GM18873 (cell line): ENCODE results near the gene ZDHHC14.
"Not testable (repeated sequence)": the region's sequence is repeated elsewhere in the genome, so short reads cannot be mapped to it uniquely, and the experiment has no call there.

Source experiments
- ATAC-seq: cut with Tn5 transposase; IDR thresholded peaks from one replicate; pipeline ENCODE4 v1.9.1; 2021; ENCODE audit warnings: mild to moderate bottlenecking, moderate library complexity, moderate number of reproducible peaks; ENCODE audit not compliant: unreplicated experiment, low FRiP score

ZDHHC14 gene

DNA sequence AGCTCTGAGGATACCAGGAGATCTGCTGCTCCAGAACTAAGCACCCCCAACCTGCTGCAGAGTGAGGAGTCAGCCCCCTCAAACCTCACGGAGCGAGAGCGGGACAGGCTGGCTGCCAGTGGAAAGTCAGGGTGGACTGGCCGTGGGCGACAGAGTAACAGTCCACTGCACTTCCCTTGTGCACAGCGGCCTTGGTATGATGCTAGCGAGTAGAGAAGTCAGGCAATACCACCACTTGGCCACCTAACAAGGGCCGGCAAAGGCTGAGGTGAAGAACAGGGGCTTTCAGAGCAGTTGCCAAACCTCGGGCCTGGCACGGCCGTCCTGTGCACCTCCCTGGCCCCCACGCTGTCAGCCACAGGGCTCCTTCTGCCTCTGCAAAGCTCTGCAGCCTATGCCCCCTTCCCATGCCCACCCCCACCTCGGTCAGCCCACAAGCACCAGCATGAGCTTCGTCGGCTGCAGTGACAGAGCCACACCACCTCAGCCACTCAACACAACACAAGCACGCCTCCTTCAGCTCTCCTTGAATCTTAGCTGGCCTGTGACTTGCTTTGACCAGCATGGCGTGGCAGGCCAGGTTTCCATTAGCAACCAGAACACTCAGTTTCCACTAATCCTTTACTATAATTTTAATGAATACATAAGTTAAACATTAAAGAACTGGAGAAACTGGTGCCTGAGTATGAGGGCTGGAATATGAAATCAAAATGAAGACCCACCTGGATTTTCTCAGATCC lies 314.5 kb downstream of the ZDHHC14 start:
- no peak for ATAC-seq

DNA sequence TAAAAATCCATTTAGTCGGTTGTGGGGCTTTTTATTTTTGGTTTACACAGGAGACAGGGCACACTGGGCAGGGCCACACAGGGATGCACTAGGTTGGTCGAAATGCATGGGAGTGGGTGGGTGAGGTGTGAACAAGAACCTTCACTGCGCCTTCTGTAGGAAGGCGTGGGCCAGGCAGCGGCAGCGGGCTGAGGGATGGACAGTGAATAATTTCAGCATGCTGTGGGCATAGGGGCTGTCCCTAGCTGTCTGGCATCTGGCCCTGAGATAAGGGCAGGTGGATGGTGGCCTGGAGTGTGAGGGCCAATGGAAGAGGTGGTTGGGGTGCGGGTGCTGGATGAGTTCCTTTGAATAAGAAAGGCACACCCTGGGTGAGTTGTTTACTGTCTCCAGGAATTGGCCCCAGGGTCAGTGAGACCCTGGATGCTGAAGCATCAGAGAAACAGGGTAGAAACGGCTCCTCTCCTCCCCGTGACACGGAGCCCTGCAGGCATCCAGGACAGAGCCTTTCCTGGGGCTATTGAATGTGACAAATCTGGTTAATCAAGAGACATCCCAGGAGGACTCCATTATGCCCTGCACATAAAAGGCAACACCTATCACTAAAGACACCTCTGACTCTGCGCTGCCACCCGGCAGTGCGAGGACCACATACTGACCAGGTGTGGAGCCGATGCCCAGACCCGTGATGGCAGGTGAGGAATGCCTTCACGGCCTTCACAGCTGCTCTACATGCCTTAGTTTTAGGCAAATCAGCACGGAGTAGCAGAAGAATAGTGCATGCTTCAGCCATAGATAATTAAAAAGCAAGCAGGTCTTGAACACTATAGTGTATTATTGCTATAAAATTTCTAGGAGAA lies 319.0 kb downstream of the ZDHHC14 start:
- ATAC-seq: no peak

DNA sequence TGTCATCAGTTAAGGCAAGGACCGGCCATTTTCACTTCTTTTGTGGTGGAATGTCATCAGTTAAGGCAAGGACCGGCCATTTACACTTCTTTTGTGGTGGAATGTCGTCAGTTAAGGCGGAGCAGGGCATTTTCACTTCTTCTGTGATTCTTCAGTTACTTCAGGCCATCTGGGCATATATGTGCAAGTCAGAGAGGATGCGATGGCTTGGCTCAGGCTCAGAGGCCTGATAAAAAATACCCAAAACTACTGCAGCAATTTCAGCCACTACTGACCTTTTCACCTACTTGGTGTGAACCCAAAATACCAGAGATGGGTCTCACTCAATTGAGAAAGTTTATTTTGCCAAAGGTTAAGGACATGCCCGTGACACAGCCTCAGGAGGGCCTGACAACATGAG lies 325.4 kb downstream of the ZDHHC14 start:
- not testable (repeated sequence) for ATAC-seq

DNA sequence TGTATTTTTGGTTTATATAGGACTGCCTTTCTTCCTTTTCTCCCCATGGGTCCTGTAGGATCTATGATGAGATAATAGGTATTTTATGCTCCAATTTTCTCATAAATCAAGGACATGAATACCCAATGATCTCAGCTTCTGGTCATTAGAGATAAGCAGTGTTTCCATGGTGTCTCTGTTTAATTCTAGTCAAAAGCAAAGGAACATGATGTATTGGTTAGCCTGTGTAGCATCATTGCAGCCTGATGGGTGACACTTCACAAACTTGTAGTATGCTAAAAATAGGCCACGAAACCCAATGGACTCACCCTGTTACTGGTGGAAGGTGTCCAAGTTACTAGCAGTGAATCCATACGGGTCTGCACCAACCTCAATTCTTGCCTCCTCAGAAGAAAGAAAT lies 325.9 kb downstream of the ZDHHC14 start:
- ATAC-seq: no peak

DNA sequence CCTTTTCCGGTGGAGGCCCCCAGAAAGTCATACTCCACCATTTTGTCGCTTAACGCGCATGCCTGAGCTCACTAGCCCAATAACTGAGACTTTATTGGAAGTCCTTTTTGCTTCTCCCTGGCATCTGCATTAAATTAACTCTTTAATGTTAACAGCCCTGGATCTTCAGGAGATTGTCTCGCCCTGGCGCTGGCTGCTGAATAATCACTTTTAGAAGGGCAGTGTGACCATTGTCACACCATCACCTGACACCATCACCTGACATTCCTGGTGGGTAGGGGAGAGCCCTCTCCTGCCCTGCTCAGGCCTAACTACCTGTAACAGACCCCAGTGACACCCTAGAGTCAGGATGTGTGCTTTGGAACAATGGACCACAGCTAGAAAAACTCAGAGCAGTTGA lies 326.6 kb downstream of the ZDHHC14 start:
- ATAC-seq: no peak

DNA sequence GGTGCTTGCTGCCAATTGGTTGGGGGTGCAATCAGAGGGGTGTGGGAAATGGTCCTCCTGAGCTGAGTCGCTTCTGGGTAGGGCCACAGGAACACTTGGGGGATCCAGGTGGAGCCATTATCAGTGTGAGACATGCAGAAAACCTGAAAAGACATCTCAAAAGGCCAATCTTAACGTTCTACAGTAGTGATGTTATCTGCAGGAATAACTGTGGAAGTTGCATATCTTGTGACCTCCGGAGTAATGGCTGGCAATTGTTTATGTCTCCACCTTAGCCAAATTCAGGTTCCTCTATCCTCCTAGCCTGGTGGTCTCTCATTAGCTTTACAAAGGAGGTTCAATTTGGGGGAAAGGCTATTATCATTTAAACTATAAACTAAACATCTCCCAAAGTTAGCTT lies 327.2 kb downstream of the ZDHHC14 start:
- no peak for ATAC-seq

DNA sequence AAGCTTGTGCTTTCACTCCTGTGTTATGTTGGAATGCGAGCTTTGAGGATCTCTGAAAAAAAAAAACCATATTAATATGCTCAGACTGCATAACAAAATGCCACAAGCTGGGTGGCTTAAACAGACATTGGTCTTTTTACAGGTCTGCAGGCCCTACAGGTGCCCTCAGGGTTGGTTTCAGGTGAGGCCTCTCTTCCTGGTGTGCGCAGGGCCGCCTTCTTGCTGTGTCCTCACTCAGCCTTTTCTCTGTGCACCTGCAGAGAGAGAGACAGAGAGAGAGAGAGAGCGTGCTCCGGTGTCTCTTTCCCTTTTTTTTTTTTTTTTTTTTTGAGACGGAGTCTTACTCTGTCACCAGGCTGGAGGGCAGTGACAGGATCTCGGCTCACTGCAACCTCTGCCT lies 327.9 kb downstream of the ZDHHC14 start:
- ATAC-seq: no peak

DNA sequence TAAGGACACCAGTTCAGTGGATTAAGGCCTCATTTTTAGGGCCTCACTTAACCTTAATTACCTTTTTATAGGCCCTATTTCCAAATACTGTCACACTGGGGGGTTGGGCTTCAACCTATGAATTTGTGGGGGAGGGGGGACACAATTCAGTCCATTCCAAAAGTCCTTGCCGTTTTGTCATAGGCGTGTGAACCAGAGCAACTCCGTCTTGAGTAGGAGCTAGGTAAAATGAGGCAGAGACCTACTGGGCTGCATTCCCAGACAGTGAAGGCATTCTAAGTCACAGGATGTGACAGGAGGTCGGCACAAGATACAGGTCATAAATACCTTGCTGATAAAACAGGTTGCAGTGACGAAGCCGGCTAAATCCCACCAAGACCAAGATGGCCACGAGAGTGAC lies 328.6 kb downstream of the ZDHHC14 start:
- ATAC-seq: no peak

DNA sequence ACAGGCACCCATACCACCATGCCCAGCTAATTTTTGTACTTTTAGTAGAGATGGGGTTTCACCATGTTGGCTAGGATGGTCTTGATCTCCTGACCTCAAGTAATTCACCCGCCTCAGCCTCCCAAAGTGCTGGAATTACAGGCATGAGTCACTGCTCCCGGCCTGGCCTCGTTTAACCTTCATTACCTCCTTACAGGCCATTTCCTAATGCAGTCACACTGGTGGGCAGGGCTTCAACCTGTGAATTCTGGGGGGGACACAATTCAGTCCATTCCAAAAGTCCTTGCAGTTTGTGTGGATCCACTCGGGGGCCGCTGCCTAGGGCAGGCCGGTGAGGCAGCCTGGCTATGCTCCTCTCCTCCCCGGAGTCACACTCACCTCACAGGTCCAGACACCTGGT lies 329.6 kb downstream of the ZDHHC14 start:
- ATAC-seq: no peak

DNA sequence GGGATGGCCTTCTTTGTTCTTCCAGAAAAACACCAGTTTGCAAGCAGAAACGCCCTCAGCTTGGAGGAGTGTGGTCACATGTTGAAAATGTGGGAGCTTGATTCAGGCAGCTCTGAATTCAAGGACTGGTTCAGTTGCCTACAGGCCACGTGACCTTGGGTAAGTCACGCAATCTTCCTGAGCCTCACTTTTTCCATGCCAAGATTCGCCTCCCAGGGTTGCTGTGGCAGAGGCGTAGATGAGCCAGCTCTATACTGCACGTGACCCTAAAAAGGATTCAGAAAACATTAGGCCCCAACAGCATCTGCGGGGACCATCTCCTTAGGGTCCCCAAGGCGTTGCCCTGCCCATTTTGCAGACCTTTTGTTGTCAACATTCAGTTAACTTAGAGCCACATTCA lies 330.1 kb downstream of the ZDHHC14 start:
- no peak for ATAC-seq

DNA sequence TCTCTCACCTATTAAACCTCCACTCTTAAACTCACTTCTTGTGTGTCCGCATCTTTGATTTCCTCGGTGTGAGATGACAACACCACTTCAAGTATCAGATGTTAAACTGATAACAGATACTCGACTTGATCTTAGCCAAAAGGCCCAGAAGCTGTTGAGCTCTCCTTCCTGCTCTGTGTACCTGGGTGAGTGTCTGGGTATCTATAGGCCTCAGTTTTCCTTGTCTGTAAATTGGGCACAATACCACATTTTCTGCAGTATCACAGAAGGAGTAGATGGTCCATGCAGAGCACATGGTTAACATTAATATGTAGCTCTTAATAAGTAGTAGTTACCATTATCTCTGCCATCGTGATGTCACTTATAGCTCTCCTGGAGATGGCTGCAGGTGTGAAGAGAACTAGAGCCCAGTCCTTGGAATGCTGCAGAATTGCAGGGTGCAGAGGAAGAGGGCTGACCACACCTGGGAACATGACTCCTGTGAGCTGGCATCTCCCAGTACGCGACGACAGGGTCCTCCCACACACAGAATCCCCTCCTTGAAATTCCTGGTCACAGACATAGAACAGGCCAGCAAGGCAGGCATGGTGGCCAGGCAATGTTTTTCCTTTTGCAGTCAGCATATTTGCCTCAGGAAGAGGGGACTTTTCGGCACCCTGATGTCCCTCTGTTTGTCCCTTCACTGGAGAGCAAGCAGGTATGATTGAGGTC lies 331.8 kb downstream of the ZDHHC14 start:
- no peak for ATAC-seq

DNA sequence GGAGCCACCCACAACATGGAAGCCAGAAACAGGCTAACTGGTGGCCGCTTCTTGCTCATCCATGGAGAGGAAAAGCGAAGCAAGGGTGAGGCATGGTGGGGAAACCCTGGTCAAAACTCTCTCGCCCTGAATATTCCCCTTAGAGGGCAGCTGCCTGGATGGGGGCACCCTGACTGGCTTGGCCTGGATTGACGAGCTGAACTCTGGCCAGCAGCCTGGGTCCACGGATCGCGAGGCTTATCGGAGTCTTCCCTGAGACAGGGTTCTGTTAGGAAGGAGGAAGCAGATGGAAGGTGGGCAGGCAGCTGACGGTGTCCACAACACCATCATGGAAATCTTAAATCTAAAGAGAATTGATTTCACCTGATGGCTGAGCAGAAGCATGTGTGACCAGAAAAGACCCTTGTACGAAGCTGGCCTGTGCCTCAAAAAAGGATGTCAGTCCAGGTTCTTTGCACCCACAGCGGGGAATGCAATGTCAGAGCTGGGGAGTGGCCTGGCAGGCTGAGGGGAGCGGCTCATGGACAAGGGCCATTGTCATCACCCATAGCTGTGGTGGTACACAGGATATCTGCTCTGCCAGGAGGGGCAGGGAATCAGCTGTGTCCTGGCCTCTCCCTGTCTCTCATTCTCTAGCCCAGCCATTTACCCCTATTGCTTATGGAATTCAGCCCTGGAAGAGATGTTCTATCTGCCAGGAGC lies 332.6 kb downstream of the ZDHHC14 start:
- ATAC-seq: no peak

DNA sequence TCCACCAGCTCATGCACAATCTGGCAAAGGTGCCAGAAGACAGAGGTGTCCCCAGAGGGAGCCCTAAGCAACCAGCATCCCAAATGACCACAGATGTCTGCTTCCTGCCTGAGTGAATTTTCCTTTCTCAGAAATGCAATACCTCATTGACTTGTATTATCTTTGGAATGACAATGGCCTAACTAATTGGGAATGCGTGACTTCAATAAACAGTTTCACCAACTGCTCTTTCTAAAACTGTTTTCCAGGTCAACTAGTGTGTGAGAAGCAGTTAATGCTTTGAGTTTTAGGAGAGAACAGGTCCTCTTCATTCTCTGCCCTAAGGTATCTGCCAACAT lies 333.1 kb downstream of the ZDHHC14 start:
- no peak for ATAC-seq

DNA sequence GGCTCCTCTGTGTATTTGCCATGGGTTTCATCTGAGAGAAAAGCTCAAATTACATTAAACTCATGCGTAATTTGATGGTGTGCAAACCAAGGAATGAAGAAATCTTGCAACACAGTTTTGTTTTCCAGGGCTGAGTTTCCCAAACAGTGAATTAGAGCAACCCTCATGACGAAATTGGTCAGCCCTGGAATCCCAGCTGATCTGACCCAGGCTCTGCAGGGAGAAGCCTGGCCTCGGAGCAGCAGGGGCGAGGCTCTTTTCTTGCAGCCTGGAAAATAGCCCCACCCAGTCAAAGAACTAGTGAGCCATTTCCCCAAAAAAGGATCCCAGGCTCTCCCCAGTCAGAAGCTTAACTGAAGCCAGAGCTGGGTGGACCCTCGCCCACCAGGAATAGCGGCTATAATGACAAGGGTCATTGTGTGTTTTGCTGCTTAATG lies 334.8 kb downstream of the ZDHHC14 start:
- ATAC-seq: no peak

DNA sequence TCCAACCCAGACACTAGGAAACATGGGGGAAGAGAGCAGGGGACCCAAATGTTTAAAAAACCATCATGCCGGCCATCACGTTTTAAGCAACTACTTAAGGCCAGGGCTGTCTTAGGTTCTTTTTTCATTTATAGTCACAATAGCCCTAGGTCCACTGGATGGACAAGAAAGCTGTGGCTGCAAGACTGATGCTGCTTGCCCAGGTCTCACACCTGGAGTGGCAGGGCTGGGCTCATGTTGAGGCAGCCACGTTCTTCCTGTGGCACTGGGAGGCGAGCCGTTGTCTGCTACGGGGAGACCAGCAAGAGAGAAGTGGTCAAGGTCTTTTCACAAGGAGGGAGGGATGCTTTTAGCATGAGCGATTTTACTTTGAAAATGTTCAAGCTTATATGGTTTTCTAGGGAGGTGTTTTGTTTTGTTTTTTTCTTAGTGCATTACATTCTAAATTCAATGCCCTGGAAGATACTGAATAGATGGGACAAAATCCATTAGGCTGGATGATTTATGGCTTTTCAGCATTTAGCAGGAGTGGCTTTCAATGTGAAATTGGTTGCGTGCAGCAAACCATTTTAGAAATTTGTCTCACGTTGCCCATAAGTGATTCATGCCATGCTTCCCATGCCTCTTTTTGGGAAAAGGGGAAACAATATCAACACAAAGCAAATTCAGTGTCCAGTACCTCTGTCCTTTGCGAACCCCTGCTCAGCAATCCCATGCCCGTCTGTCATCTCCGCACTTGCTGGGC lies 335.4 kb downstream of the ZDHHC14 start:
- no peak for ATAC-seq

DNA sequence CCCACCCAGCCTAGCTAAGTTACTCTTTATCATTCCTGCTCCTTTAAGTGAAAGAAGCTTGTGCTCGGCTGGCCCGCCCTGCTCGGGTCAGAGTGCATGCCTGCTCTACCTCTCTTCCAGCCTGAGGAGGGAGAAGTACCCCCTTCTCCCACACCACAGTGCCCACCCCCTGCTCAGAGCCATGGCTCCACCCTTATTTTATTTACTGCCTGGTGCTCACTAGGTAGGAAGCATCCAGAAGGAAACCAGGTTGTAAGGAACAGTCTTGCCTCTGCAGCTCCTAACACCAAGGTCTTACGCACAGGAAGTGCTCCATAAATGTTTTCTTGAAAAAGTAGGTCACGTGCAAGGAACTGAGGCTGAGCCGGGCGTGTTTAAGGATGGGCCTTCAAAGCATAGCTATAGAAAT lies 336.4 kb downstream of the ZDHHC14 start:
- no peak for ATAC-seq

DNA sequence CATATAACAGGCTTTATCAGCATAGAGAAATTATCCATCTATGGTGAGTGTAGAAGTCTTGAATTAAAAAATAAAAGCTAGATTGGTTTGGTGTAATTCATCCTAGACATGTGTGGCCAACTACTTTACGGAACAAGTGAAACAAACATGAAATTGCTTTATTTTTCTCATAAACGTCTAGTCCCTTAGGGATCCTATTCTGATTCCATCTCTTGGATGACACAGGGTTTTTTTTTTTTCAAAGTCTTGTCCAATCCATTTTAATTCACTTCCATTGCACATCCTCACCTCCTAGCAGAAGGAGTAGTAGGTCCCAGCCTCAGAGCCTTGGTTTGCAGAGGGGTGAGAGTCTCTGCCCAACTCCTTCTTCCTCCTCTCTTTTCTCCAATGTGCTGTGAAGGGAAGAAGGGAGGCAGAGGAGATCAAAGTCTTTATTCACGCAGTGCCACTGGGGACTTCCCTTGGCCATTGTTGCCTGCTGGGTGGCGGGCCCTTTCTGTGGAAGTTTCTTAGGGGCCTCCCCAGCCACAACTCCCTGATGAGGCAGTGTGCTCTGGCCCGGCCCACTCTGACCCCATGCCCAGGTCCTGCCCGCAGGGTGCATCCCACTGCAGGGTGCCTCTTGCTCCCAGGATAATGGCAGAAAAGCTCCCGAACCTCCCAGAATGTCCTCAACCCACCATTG lies 337.7 kb downstream of the ZDHHC14 start:
- ATAC-seq: no peak

DNA sequence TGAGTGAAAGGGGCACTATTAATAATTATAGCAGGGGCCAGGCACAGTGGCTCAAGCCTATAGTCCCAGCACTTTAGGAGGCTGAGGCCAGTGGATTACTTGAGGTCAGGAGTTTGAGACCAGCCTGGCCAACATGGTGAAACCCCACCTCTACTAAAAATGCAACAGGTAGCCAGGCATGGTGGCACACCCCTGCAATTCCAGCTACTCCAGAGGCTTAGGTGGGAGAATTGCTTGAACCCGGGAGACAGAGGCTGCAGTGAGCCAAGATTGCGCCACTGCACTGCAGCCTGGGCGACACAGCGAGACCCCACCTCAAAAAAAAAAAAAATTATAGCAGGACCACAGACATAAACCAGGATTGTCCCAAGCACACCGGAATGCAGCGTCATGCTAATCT lies 340.0 kb downstream of the ZDHHC14 start:
- ATAC-seq: not testable (repeated sequence)

DNA sequence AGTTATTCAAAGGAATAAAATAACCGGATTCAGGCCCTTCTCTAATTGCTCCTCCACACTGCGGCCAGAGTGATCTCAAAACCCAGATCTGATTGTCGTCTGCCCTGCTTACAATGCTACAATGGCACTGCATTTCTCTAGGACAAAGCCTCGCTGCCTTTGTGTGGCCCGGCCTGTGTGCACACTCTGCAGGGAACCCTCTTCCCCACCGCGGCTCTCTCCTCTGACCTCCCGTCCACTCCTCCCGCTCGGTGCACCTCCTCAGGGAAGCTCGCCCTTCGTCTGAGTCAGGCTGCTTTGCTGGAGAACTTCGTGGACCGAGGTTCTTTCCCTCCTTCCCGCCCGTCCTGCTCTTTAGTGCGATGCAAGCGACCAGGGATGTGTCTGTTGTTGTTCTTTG lies 340.4 kb downstream of the ZDHHC14 start:
- no peak for ATAC-seq
